ENCODE results near the gene TPTE2.

The TPTE2 gene

DNA sequence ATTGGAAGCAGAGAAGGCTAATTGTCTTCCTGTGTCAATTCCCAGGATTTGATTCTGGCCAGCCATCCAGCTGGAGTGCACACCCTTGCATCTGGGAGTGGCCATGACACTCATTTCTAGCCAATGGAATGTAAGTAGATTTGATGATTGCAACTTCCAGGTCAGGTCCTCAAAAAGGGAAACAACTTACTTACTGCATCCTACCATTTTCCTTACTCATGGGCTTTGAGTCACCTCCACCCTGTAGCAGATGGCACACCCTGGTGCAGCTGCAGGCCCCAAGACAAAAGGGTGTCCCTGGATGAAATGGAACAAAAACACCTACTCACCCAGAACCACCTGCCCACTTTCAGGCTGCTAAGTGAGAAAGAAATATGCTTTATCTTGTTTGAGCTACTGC is 44.8 kb upstream of the TPTE2 start:
- TF ChIP-seq CSDC2 (CRISPR knock-in tag; IDR thresholded peaks at IDR 0.05) = no peak
- TF ChIP-seq RARB (CRISPR knock-in tag; IDR thresholded peaks at IDR 0.05) = no peak
- TF ChIP-seq, protein P1, sequence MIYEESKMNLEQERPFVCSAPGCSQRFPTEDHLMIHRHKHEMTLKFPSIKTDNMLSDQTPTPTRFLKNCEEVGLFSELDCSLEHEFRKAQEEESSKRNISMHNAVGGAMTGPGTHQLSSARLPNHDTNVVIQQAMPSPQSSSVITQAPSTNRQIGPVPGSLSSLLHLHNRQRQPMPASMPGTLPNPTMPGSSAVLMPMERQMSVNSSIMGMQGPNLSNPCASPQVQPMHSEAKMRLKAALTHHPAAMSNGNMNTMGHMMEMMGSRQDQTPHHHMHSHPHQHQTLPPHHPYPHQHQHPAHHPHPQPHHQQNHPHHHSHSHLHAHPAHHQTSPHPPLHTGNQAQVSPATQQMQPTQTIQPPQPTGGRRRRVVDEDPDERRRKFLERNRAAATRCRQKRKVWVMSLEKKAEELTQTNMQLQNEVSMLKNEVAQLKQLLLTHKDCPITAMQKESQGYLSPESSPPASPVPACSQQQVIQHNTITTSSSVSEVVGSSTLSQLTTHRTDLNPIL (CRISPR knock-in tag; IDR thresholded peaks at IDR 0.05; ENCODE audit: low read depth) = no peak
- TF ChIP-seq ZC3H10 (CRISPR knock-in tag; IDR thresholded peaks at IDR 0.05) = no peak
- TF ChIP-seq, protein P2, sequence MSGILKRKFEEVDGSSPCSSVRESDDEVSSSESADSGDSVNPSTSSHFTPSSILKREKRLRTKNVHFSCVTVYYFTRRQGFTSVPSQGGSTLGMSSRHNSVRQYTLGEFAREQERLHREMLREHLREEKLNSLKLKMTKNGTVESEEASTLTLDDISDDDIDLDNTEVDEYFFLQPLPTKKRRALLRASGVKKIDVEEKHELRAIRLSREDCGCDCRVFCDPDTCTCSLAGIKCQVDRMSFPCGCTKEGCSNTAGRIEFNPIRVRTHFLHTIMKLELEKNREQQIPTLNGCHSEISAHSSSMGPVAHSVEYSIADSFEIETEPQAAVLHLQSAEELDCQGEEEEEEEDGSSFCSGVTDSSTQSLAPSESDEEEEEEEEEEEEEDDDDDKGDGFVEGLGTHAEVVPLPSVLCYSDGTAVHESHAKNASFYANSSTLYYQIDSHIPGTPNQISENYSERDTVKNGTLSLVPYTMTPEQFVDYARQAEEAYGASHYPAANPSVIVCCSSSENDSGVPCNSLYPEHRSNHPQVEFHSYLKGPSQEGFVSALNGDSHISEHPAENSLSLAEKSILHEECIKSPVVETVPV (CRISPR knock-in tag; IDR thresholded peaks at IDR 0.05) = no peak
- no peak for TF ChIP-seq ISL1 (CRISPR knock-in tag; IDR thresholded peaks at IDR 0.05)
- TF ChIP-seq ZFP3 (CRISPR knock-in tag; IDR thresholded peaks at IDR 0.05) = no peak
- TF ChIP-seq, protein P3, sequence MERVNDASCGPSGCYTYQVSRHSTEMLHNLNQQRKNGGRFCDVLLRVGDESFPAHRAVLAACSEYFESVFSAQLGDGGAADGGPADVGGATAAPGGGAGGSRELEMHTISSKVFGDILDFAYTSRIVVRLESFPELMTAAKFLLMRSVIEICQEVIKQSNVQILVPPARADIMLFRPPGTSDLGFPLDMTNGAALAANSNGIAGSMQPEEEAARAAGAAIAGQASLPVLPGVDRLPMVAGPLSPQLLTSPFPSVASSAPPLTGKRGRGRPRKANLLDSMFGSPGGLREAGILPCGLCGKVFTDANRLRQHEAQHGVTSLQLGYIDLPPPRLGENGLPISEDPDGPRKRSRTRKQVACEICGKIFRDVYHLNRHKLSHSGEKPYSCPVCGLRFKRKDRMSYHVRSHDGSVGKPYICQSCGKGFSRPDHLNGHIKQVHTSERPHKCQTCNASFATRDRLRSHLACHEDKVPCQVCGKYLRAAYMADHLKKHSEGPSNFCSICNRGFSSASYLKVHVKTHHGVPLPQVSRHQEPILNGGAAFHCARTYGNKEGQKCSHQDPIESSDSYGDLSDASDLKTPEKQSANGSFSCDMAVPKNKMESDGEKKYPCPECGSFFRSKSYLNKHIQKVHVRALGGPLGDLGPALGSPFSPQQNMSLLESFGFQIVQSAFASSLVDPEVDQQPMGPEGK (CRISPR knock-in tag; IDR thresholded peaks at IDR 0.05; ENCODE audit: borderline replicate concordance) = no peak
- no peak for TF ChIP-seq ZNF70 (CRISPR knock-in tag; IDR thresholded peaks at IDR 0.05)
- TF ChIP-seq GLIS3 (CRISPR knock-in tag; IDR thresholded peaks at IDR 0.05) = no peak
- no peak for TF ChIP-seq ESRRG (CRISPR knock-in tag; IDR thresholded peaks at IDR 0.05)
- TF ChIP-seq SNAI2 (CRISPR knock-in tag; IDR thresholded peaks at IDR 0.05) = no peak
- no peak for TF ChIP-seq BACH2 (CRISPR knock-in tag; IDR thresholded peaks at IDR 0.05; ENCODE audit: borderline replicate concordance)
- TF ChIP-seq TCF4 (CRISPR knock-in tag; IDR thresholded peaks at IDR 0.05; ENCODE audit: borderline replicate concordance) = no peak
- no peak for TF ChIP-seq ZNF8 (CRISPR knock-in tag; IDR thresholded peaks at IDR 0.05)
- no peak for TF ChIP-seq PPARA (CRISPR knock-in tag; IDR thresholded peaks at IDR 0.05; ENCODE audit: borderline replicate concordance)
- ATAC-seq = no peak

DNA sequence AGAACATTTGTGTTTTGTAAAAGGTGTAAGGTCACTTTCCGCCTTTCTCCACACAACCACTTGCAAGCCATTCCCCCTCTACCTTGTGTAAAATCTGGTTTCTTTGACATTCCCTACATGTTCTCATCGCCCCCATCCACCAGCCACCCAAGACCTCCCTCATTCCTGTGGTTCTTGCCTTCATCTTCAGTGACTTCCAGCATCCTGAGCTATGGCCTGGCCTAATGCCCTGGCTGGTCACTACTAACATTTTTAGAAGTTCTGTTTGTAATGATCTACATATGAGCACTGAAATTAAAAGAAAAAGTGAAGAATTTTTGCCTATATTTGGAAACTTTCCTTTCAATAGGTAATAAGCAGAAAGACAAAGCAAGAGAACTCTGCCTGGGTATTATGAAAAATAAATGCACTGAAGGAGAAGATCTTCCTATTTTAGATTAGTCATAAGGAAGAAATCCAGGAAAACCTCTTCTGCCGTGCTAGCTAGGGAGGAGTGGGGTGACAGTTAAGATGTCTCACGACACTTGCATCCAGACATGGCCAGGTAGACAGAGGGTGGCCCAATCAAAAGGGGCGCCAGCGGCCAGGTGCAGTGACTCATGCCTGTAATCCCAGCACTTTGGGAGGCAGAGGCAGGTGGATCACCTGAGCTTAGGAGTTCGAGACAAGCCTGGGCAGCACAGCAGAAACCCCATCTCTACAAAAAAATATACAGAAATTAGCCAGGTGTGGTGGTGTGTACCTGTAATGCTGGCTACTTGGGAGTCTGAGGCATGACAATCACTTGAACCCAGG is 44.0 kb upstream of the TPTE2 start:
- no peak for TF ChIP-seq ZC3H10 (CRISPR knock-in tag; IDR thresholded peaks at IDR 0.05)
- TF ChIP-seq GLIS3 (CRISPR knock-in tag; IDR thresholded peaks at IDR 0.05) = no peak
- TF ChIP-seq OSR1 (CRISPR knock-in tag; IDR thresholded peaks at IDR 0.05) = no peak
- TF ChIP-seq CSDC2 (CRISPR knock-in tag; IDR thresholded peaks at IDR 0.05) = no peak
- no peak for TF ChIP-seq ZNF565 (CRISPR knock-in tag; conservative IDR thresholded peaks at IDR 0.05; ENCODE audit: low read depth)
- no peak for TF ChIP-seq SNAI2 (CRISPR knock-in tag; IDR thresholded peaks at IDR 0.05)
- no peak for TF ChIP-seq ZFP30 (CRISPR knock-in tag; IDR thresholded peaks at IDR 0.05)
- no peak for TF ChIP-seq ISL1 (CRISPR knock-in tag; IDR thresholded peaks at IDR 0.05)
- no peak for TF ChIP-seq PPARA (CRISPR knock-in tag; IDR thresholded peaks at IDR 0.05; ENCODE audit: borderline replicate concordance)
- TF ChIP-seq, protein P4, sequence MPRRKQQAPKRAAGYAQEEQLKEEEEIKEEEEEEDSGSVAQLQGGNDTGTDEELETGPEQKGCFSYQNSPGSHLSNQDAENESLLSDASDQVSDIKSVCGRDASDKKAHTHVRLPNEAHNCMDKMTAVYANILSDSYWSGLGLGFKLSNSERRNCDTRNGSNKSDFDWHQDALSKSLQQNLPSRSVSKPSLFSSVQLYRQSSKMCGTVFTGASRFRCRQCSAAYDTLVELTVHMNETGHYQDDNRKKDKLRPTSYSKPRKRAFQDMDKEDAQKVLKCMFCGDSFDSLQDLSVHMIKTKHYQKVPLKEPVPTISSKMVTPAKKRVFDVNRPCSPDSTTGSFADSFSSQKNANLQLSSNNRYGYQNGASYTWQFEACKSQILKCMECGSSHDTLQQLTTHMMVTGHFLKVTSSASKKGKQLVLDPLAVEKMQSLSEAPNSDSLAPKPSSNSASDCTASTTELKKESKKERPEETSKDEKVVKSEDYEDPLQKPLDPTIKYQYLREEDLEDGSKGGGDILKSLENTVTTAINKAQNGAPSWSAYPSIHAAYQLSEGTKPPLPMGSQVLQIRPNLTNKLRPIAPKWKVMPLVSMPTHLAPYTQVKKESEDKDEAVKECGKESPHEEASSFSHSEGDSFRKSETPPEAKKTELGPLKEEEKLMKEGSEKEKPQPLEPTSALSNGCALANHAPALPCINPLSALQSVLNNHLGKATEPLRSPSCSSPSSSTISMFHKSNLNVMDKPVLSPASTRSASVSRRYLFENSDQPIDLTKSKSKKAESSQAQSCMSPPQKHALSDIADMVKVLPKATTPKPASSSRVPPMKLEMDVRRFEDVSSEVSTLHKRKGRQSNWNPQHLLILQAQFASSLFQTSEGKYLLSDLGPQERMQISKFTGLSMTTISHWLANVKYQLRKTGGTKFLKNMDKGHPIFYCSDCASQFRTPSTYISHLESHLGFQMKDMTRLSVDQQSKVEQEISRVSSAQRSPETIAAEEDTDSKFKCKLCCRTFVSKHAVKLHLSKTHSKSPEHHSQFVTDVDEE (CRISPR knock-in tag; IDR thresholded peaks at IDR 0.05) = no peak
- ATAC-seq = no peak

DNA sequence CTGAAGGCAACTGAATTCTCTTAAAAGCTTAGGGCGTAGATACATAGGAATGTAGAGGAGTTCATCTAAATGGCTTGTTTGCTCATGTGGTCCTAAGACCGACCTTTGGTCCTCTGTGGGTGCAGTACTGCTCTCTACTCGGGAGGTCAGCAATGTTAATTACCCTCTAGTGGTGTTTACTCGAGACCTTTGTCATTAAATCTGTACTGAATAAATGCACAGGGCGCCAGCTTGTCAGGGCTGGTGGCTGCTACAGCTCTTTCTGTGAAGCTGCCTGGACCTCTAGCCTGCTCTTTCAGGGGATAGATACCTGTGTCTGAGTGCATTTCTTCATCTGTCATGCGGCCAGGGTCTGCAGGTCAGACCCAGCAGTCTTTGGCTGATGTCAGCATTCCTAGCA is 43.0 kb upstream of the TPTE2 start:
- ATAC-seq = no peak
- TF ChIP-seq ZNF8 (CRISPR knock-in tag; IDR thresholded peaks at IDR 0.05) (no peak), ISL1 (CRISPR knock-in tag; IDR thresholded peaks at IDR 0.05) (no peak), ESRRG (CRISPR knock-in tag; IDR thresholded peaks at IDR 0.05) (no peak), RARB (CRISPR knock-in tag; IDR thresholded peaks at IDR 0.05) (no peak), ZNF70 (CRISPR knock-in tag; IDR thresholded peaks at IDR 0.05) (no peak), ZFP30 (CRISPR knock-in tag; IDR thresholded peaks at IDR 0.05) (no peak)
- TF ChIP-seq, protein P2 (CRISPR knock-in tag; IDR thresholded peaks at IDR 0.05) = no peak

Data from SK-N-SH treated with all-trans-retinoic acid at 6 μM for 48 hours (cell line).